ENCODE results near the gene FAM117B.

FAM117B gene

GRCh38 chr2:202814226-202814625, 179.5 kb downstream of the FAM117B start:
- no peak for TF ChIP-seq CTCF (IDR thresholded peaks at IDR 0.05)

GRCh38 chr2:202815548-202816360, 181.0 kb downstream of the FAM117B start:
- no peak for TF ChIP-seq CTCF (IDR thresholded peaks at IDR 0.05)

GRCh38 chr2:202817771-202818170, 183.0 kb downstream of the FAM117B start:
- TF ChIP-seq CTCF (IDR thresholded peaks at IDR 0.05): no peak

- TF ChIP-seq CTCF (IDR thresholded peaks at IDR 0.05): no peak
These were observed 183.6 kb downstream of the FAM117B start for GRCh38 chr2:202818321-202818720.
